H1 (cell line): ENCODE data around the gene GLUL. TPM values are rescaled to one million over a fixed set of nuclear protein-coding genes. Genes with fewer than 3 reads are reported as not detected.

ENCODE experiments used
- CHD2 ChIP-seq: IDR thresholded peaks from 2 replicates; pipeline ENCODE4 v1.6.1; 2012; ENCODE audit warnings: low read length, improper control_type of control experiment
- FOSL1 ChIP-seq: IDR thresholded peaks from 2 replicates; pipeline ENCODE4 v1.6.1; 2011; ENCODE audit warnings: mild to moderate bottlenecking, low read depth, low read length, moderate library complexity; ENCODE audit not compliant: insufficient read depth
- GTF2F1 ChIP-seq: IDR thresholded peaks from 2 replicates; pipeline ENCODE4 v1.6.1; 2012; ENCODE audit warnings: low read depth, low read length, improper control_type of control experiment, borderline replicate concordance
- HDAC6 ChIP-seq: IDR thresholded peaks from one replicate; pipeline ENCODE4 v1.7.1; 2012; ENCODE audit warnings: low read depth, mild to moderate bottlenecking, inconsistent platforms, low read length, moderate library complexity
- JUN ChIP-seq: IDR thresholded peaks from 2 replicates; pipeline ENCODE4 v1.6.1; 2011; ENCODE audit warnings: low read depth, mild to moderate bottlenecking, improper control_type of control experiment, low read length
- MAFK ChIP-seq: IDR thresholded peaks from 2 replicates; pipeline ENCODE4 v1.6.1; 2012; ENCODE audit warnings: low read depth, mild to moderate bottlenecking, improper control_type of control experiment, low read length
- SAP30 ChIP-seq: fragments of 300-600 bp; sonication (generic); IDR thresholded peaks from 2 replicates; pipeline ENCODE4 v1.7.1; 2012; ENCODE audit warnings: low read length, moderate library complexity, mild to moderate bottlenecking, inconsistent platforms; ENCODE audit not compliant: insufficient read depth, insufficient replicate concordance
- SIN3A ChIP-seq, 2 experiments: IDR thresholded peaks in 1 of 2; conservative IDR thresholded peaks in 1 of 2; 2 replicates each; pipeline ENCODE4 v1.6.1; 2011 to 2012; ENCODE audit warnings: low read length in 2 of 2, improper control_type of control experiment in 1 of 2, low read depth in 1 of 2, mild to moderate bottlenecking in 1 of 2
- SP4 ChIP-seq: IDR thresholded peaks from 2 replicates; pipeline ENCODE4 v1.6.1; 2012; ENCODE audit warnings: low read length, inconsistent platforms
- SRF ChIP-seq: IDR thresholded peaks from 2 replicates; pipeline ENCODE4 v1.6.1; 2011; ENCODE audit warnings: mild to moderate bottlenecking, low read depth, low read length, moderate library complexity
- TAF1 ChIP-seq: IDR thresholded peaks from 2 replicates; pipeline ENCODE4 v1.6.1; 2011; ENCODE audit warnings: mild to moderate bottlenecking, low read depth, low read length
- USF2 ChIP-seq: IDR thresholded peaks from 2 replicates; pipeline ENCODE4 v1.6.1; 2011; ENCODE audit warnings: low read length, improper control_type of control experiment
- polyA plus RNA-seq, 7 experiments: library from polyadenylated mRNA; depleted of rRNA in 3 of 7; stranded (reverse) in 5 of 7; unstranded in 2 of 7; fragments of >200 nt in 5 of 7; fragments of 200-250 nt in 2 of 7; gene quantifications; 1 replicate in 5 of 7; 2 replicates in 1 of 7; 4 replicates in 1 of 7; pipeline versions ENCODE4 v1.2.1 to v1.2.3, GENCODE V29; 2011 to 2013; ENCODE audit warnings: missing spikeins in 2 of 7, mixed read lengths in 2 of 7
- total RNA-seq: library from RNA; stranded (reverse); fragmentation: NEBNext Ultra II Directional; extraction: Animal tissue kit (Norgen Biotek cat#: 25700); gene quantifications from 2 replicates; pipeline ENCODE4 v1.2.1, GENCODE V29; 2021

GLUL gene
- total and polyA plus RNA-seq, 2 of the 8 experiments (the other 6 are each of a cell fraction or from before 2014, with no cell fraction given), result 261 to 453 TPM

- no peak for TF ChIP-seq USF2
- no peak for TF ChIP-seq HDAC6
- TF ChIP-seq SP4, result no peak
- no peak for TF ChIP-seq FOSL1
- TF ChIP-seq SAP30, result no peak
- no peak for TF ChIP-seq SRF
- TF ChIP-seq JUN, result no peak
- no peak for TF ChIP-seq SIN3A (conservative IDR thresholded peaks at IDR 0.05 in 1 of 2, IDR thresholded peaks at IDR 0.05 in 1 of 2; ENCODE audit: low read depth in 1 of 2, low read length in 2 of 2)
- no peak for TF ChIP-seq GTF2F1
- TF ChIP-seq MAFK, result no peak
- TF ChIP-seq CHD2, result no peak
- no peak for TF ChIP-seq TAF1
These were observed 4.0 kb downstream of the GLUL start (continued) for GRCh38 chr1:182387566-182387965.
